SK-N-SH treated with all-trans-retinoic acid at 6 μM for 48 hours (cell line): ENCODE measurements around the gene STXBP3.

Source experiments
- ATAC-seq: fragments of 200-7000 bp; cut with Tn5 transposase; 3 replicates; pipeline ENCODE4 v1.9.1; 2020; ENCODE audit warnings: mild to moderate bottlenecking, moderate library complexity
- ARNTL ChIP-seq: fragments of 450-650 bp; formaldehyde crosslinking; IDR thresholded peaks from 2 replicates; pipeline ENCODE4 v1.5.0; 2020; ENCODE audit warnings: low read depth, mild to moderate bottlenecking, moderate library complexity, borderline replicate concordance
- BACH2 ChIP-seq: fragments of 250-450 bp; sonication (Bioruptor Pico); IDR thresholded peaks from 2 replicates; pipeline ENCODE4 v1.9.0; 2021; ENCODE audit warnings: mild to moderate bottlenecking, borderline replicate concordance
- CSDC2 ChIP-seq: fragments of 250-450 bp; sonication (Bioruptor Pico); IDR thresholded peaks from 2 replicates; pipeline ENCODE4 v1.5.0; 2020; ENCODE audit warnings: mild to moderate bottlenecking, moderate library complexity
- ESRRG ChIP-seq: fragments of 250-450 bp; sonication (Bioruptor Pico); IDR thresholded peaks from 2 replicates; pipeline ENCODE4 v1.6.1; 2021; ENCODE audit warnings: mild to moderate bottlenecking
- GLIS3 ChIP-seq: fragments of 250-450 bp; sonication (Bioruptor Pico); IDR thresholded peaks from 2 replicates; pipeline ENCODE4 v1.5.0; 2020; ENCODE audit warnings: mild to moderate bottlenecking, moderate library complexity
- ISL1 ChIP-seq: fragments of 250-450 bp; sonication (Bioruptor Pico); IDR thresholded peaks from 2 replicates; pipeline ENCODE4 v2.1.2; 2022; ENCODE audit warnings: mild to moderate bottlenecking, moderate library complexity
- RARB ChIP-seq: fragments of 250-450 bp; sonication (Bioruptor Pico); IDR thresholded peaks from 2 replicates; pipeline ENCODE4 v1.8.0; 2021; ENCODE audit warnings: mild to moderate bottlenecking, moderate library complexity
- TOX ChIP-seq: fragments of 250-450 bp; sonication (Bioruptor Pico); IDR thresholded peaks from 2 replicates; pipeline ENCODE4 v1.8.0; 2021; ENCODE audit warnings: mild to moderate bottlenecking, moderate library complexity, borderline replicate concordance
- ZC3H10 ChIP-seq: fragments of 250-450 bp; sonication (Bioruptor Pico); IDR thresholded peaks from 2 replicates; pipeline ENCODE4 v1.5.1; 2021; ENCODE audit warnings: mild to moderate bottlenecking, moderate library complexity
- ZNF8 ChIP-seq: fragments of 450-650 bp; formaldehyde crosslinking; IDR thresholded peaks from 2 replicates; pipeline ENCODE4 v1.5.0; 2020; ENCODE audit warnings: mild to moderate bottlenecking, moderate library complexity
- TF ChIP-seq, protein P1 (sequence below): fragments of 250-450 bp; sonication (Bioruptor Pico); IDR thresholded peaks from 2 replicates; pipeline ENCODE4 v1.5.1; 2021; ENCODE audit warnings: mild to moderate bottlenecking, moderate library complexity
- TF ChIP-seq, protein P2 (sequence below): fragments of 250-450 bp; sonication (Bioruptor Pico); IDR thresholded peaks from 2 replicates; pipeline ENCODE4 v1.5.1; 2020; ENCODE audit warnings: low read depth, mild to moderate bottlenecking, moderate library complexity
- TF ChIP-seq, protein P3 (sequence below): fragments of 250-450 bp; sonication (Bioruptor Pico); IDR thresholded peaks from 2 replicates; pipeline ENCODE4 v1.8.0; 2020; ENCODE audit warnings: mild to moderate bottlenecking, moderate library complexity, borderline replicate concordance
- TF ChIP-seq, protein P4 (sequence below): fragments of 250-450 bp; sonication (Bioruptor Pico); IDR thresholded peaks from 2 replicates; pipeline ENCODE4 v1.5.0; 2020; ENCODE audit warnings: mild to moderate bottlenecking, moderate library complexity

STXBP3 gene

DNA sequence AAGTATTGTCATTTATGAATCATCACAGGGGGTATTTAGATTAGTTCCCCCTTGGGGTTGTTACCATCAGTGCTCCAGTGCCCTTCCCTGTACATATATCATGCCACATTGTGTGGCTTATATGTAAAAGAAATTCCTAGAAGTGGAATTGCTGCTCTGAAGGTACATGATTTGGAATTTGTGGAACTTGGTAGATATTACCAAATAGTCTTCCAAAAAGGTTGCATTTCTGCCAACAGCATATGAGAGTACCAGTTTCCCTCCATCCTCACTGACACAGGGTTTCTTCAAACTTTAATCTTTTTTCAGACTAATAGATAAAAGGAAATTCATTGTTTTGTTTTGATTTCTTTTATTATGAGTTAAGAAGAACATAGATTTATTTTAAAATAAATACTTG lies 69.1 kb downstream of the STXBP3 start:
- no peak for ATAC-seq
- TF ChIP-seq, protein P1, sequence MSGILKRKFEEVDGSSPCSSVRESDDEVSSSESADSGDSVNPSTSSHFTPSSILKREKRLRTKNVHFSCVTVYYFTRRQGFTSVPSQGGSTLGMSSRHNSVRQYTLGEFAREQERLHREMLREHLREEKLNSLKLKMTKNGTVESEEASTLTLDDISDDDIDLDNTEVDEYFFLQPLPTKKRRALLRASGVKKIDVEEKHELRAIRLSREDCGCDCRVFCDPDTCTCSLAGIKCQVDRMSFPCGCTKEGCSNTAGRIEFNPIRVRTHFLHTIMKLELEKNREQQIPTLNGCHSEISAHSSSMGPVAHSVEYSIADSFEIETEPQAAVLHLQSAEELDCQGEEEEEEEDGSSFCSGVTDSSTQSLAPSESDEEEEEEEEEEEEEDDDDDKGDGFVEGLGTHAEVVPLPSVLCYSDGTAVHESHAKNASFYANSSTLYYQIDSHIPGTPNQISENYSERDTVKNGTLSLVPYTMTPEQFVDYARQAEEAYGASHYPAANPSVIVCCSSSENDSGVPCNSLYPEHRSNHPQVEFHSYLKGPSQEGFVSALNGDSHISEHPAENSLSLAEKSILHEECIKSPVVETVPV = no peak
- no peak for TF ChIP-seq ZNF8 (CRISPR knock-in tag)
- no peak for TF ChIP-seq ARNTL

DNA sequence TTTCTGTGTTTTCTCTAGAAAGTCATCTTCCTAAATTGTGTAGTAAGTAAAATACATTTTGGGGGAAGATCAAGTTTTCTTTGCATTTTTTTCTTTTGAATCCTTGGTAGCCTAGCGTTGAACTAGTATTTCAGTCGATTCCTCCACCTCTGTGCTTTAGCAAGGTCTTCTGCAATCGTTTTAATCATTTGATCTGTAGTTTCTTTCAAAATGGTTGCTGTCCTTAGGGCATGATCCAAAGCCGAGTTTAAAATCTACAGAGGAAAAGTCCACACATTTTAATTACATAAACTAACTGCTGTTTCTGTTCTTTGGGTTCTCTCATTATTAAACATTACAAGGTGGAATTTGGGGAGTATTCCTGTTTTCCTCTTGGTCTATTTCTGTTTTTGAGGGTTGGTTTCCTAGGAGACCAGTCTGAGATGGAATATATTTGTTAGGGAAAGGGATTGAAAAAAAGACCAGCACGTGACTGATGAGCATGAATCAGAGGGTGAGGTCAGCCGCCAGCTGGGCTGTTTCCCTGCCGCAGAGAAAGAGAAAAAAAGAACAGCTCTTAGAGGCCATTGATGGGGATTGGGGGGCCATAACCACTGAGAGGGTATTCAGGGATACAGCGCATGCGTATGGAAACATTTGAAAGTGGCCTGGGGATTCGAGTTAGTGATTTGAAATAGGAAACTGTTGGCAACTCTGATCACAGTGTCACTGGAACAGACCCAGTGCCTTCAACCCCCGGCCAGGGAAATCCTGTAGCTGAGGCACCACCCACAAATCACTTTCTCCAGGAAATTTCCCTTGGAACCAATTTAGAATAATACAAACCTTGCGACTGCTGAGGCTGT lies 69.8 kb downstream of the STXBP3 start:
- peak; percentile 90 for ATAC-seq
- TF ChIP-seq, protein P2, sequence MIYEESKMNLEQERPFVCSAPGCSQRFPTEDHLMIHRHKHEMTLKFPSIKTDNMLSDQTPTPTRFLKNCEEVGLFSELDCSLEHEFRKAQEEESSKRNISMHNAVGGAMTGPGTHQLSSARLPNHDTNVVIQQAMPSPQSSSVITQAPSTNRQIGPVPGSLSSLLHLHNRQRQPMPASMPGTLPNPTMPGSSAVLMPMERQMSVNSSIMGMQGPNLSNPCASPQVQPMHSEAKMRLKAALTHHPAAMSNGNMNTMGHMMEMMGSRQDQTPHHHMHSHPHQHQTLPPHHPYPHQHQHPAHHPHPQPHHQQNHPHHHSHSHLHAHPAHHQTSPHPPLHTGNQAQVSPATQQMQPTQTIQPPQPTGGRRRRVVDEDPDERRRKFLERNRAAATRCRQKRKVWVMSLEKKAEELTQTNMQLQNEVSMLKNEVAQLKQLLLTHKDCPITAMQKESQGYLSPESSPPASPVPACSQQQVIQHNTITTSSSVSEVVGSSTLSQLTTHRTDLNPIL (CRISPR knock-in tag) = no peak
- TF ChIP-seq ARNTL = 0 out of 2 replicates have a peak, but pooled peaks have one; percentile 34

DNA sequence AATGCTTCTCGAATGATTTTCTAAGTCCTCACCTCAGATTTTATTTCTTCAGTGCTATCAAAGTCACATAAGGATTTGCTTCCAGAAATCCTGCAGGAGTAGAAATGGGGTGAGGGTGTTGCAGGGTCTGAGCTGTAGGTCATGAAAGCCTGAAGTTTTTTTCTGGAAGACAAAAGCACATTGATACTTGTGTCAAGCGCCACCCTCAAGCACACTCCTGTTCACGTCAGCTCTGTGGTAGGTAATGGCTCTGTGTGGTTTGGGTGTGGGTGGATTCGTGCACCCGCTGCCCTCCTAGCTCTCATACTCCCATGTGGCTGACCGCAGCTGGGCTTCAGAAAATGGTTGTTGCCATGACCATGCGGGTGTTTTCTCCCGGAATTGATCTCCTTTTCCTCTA lies 70.5 kb downstream of the STXBP3 start:
- TF ChIP-seq RARB (CRISPR knock-in tag) (no peak), BACH2 (CRISPR knock-in tag) (no peak)
- TF ChIP-seq, protein P3, sequence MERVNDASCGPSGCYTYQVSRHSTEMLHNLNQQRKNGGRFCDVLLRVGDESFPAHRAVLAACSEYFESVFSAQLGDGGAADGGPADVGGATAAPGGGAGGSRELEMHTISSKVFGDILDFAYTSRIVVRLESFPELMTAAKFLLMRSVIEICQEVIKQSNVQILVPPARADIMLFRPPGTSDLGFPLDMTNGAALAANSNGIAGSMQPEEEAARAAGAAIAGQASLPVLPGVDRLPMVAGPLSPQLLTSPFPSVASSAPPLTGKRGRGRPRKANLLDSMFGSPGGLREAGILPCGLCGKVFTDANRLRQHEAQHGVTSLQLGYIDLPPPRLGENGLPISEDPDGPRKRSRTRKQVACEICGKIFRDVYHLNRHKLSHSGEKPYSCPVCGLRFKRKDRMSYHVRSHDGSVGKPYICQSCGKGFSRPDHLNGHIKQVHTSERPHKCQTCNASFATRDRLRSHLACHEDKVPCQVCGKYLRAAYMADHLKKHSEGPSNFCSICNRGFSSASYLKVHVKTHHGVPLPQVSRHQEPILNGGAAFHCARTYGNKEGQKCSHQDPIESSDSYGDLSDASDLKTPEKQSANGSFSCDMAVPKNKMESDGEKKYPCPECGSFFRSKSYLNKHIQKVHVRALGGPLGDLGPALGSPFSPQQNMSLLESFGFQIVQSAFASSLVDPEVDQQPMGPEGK (CRISPR knock-in tag) = no peak
- peak; percentile 16 for ATAC-seq

DNA sequence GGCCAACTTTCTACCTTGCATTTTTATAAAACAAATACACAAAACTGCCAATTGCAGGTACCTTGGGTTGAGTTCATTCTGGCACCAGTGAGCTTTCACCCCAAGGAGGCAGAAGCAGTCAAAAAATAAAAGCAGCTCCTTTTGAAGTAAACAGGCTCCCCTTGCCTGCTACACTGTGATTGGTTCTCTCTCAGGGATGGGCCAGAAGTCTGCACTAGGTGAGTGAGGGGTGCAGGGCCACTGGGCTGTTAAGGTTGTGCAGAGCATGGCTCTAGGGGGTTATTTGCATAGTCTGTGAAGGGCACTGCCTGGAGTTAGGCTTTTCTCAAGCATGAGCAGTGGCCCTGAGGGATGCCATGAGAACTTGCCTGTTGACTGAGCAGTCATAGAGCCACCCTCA lies 71.3 kb downstream of the STXBP3 start:
- TF ChIP-seq ESRRG (CRISPR knock-in tag) (no peak), BACH2 (CRISPR knock-in tag) (no peak), ZNF8 (CRISPR knock-in tag) (no peak), ZC3H10 (CRISPR knock-in tag) (no peak), RARB (CRISPR knock-in tag) (no peak), GLIS3 (CRISPR knock-in tag) (no peak), ISL1 (CRISPR knock-in tag) (no peak), TOX (CRISPR knock-in tag) (no peak), CSDC2 (CRISPR knock-in tag) (no peak)
- TF ChIP-seq, protein P2 (CRISPR knock-in tag) = no peak
- TF ChIP-seq, protein P1 = no peak
- TF ChIP-seq, protein P4, sequence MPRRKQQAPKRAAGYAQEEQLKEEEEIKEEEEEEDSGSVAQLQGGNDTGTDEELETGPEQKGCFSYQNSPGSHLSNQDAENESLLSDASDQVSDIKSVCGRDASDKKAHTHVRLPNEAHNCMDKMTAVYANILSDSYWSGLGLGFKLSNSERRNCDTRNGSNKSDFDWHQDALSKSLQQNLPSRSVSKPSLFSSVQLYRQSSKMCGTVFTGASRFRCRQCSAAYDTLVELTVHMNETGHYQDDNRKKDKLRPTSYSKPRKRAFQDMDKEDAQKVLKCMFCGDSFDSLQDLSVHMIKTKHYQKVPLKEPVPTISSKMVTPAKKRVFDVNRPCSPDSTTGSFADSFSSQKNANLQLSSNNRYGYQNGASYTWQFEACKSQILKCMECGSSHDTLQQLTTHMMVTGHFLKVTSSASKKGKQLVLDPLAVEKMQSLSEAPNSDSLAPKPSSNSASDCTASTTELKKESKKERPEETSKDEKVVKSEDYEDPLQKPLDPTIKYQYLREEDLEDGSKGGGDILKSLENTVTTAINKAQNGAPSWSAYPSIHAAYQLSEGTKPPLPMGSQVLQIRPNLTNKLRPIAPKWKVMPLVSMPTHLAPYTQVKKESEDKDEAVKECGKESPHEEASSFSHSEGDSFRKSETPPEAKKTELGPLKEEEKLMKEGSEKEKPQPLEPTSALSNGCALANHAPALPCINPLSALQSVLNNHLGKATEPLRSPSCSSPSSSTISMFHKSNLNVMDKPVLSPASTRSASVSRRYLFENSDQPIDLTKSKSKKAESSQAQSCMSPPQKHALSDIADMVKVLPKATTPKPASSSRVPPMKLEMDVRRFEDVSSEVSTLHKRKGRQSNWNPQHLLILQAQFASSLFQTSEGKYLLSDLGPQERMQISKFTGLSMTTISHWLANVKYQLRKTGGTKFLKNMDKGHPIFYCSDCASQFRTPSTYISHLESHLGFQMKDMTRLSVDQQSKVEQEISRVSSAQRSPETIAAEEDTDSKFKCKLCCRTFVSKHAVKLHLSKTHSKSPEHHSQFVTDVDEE (CRISPR knock-in tag) = no peak
- TF ChIP-seq, protein P3 (CRISPR knock-in tag) = no peak
- ATAC-seq = no peak
